Endothelial cell of umbilical vein (primary cell): ENCODE data around the gene DYRK3. TPM values are rescaled to one million over a fixed set of nuclear protein-coding genes. Genes with fewer than 3 reads are reported as not detected.

ENCODE experiments used
- BruUV-seq: library from RNA; stranded (reverse); fragments of 400-500 nt; replicated peaks from 2 replicates; lab custom pipeline; 2021; lab: Mats Ljungman, UMichigan
- CTCF ChIA-PET: fragments of 300-600, 350-600 bp; sonication (Branson Sonifier 250); formaldehyde crosslinking; loops from one replicate; lab custom pipeline; 2021; ENCODE audit warnings: antibody characterized with exemption, inconsistent platforms; lab: Charles Lee
- POLR2A ChIA-PET: fragments of 300-600, 350-600 bp; sonication (Branson Sonifier 250); formaldehyde crosslinking; loops from one replicate; lab custom pipeline; 2021; ENCODE audit warnings: antibody characterized with exemption, inconsistent platforms; lab: Charles Lee
- DNase-seq: peaks from one replicate; pipeline ENCODE4 v3.0.0-alpha.2; 2011; ENCODE audit warnings: low read depth, low spot score
- FAIRE-seq: peaks from 2 replicates; lab custom pipeline; 2011; peaks lifted over from hg19 to GRCh38; lab: Jason Lieb, UNC
- H2AFZ ChIP-seq: 2 replicates; pipeline ENCODE4 v1.6.0; 2012; ENCODE audit warnings: low read depth, low read length, control low read depth, inconsistent platforms
- H3K27ac ChIP-seq: 2 replicates; pipeline ENCODE4 v1.5.1; 2011; ENCODE audit warnings: low read depth, mild to moderate bottlenecking, control low read depth, low read length, moderate library complexity; ENCODE audit not compliant: insufficient read depth
- H3K27me3 ChIP-seq, 2 experiments: 2 replicates each; pipeline versions ENCODE4 v1.6.0 to v1.6.1; 2011; ENCODE audit warnings: low read length in 2 of 2, mixed read lengths in 1 of 2; ENCODE audit not compliant: control insufficient read depth in 2 of 2, insufficient read depth in 2 of 2
- H3K36me3 ChIP-seq, 2 experiments: 2 replicates in 1 of 2; 3 replicates in 1 of 2; pipeline ENCODE4 v1.5.1; 2011; ENCODE audit warnings: low read length in 2 of 2, mild to moderate bottlenecking in 1 of 2, moderate library complexity in 1 of 2; ENCODE audit not compliant: control insufficient read depth in 2 of 2, insufficient read depth in 2 of 2; ENCODE audit errors: extremely low read depth in 1 of 2
- H3K4me1 ChIP-seq: 3 replicates; pipeline ENCODE4 v1.5.1; 2011; ENCODE audit warnings: mild to moderate bottlenecking, low read length; ENCODE audit not compliant: control insufficient read depth, insufficient read depth; ENCODE audit errors: extremely low read depth
- H3K4me2 ChIP-seq: 2 replicates; pipeline ENCODE4 v1.6.1; 2011; ENCODE audit warnings: low read length, control low read depth, mixed read lengths; ENCODE audit not compliant: insufficient read depth
- H3K4me3 ChIP-seq, 3 experiments: fragments of 200-600 bp in 1 of 3; sonication (generic), shearing (Covaris generic) in 1 of 3; replicated peaks in 1 of 3; 2 replicates each; pipeline ENCODE4 v1.5.1; 2011 to 2016; ENCODE audit warnings: control low read depth in 3 of 3, low read length in 3 of 3, mild to moderate bottlenecking in 2 of 3, inconsistent platforms in 1 of 3, low read depth in 1 of 3, moderate library complexity in 1 of 3; ENCODE audit not compliant: insufficient read depth in 1 of 3
- H3K79me2 ChIP-seq: 2 replicates; pipeline ENCODE4 v1.6.0; 2012; ENCODE audit warnings: low read length, inconsistent platforms; ENCODE audit not compliant: control insufficient read depth, insufficient read depth
- H3K9ac ChIP-seq: replicated peaks from 2 replicates; pipeline ENCODE3; 2011; ENCODE audit warnings: low read length, control low read depth; ENCODE audit not compliant: insufficient read depth; ENCODE audit errors: extremely low read depth
- H3K9me1 ChIP-seq: replicated peaks from 3 replicates; pipeline ENCODE4 v1.6.0; 2011; ENCODE audit warnings: mild to moderate bottlenecking, low read length; ENCODE audit not compliant: control insufficient read depth, insufficient read depth; ENCODE audit errors: extremely low read depth
- H3K9me3 ChIP-seq: replicated peaks from 2 replicates; pipeline ENCODE4 v1.5.1; 2012; ENCODE audit warnings: low read length, inconsistent platforms; ENCODE audit not compliant: control insufficient read depth, insufficient read depth
- H4K20me1 ChIP-seq: replicated peaks from 2 replicates; pipeline ENCODE3; 2011; ENCODE audit warnings: mild to moderate bottlenecking, low read length; ENCODE audit not compliant: control insufficient read depth, insufficient read depth; ENCODE audit errors: extremely low read depth
- FOS ChIP-seq: IDR thresholded peaks from 2 replicates; pipeline ENCODE4 v1.6.1; 2011; ENCODE audit warnings: mild to moderate bottlenecking, low read length, moderate library complexity, borderline replicate concordance; ENCODE audit not compliant: insufficient read depth
- JUN ChIP-seq: IDR thresholded peaks from 2 replicates; pipeline ENCODE4 v1.6.1; 2011; ENCODE audit warnings: borderline replicate concordance, low read depth; ENCODE audit not compliant: insufficient read length, insufficient read depth
- dilution Hi-C: fragments of 300-500 bp; cut with MboI; formaldehyde crosslinking; loops from one replicate; pipeline ENCODE4 v1.15.0; 2019; ENCODE audit warnings: low sequenced_read_pairs; ENCODE audit not compliant: extremely low pct_ligation_motif_present
- intact Hi-C: fragments of 100-400 bp; cut with micrococcal nuclease; formaldehyde crosslinking; loops from one replicate; pipeline ENCODE4 v1.10.0; 2022
- polyA plus RNA-seq, 4 experiments: library from polyadenylated mRNA; depleted of rRNA in 3 of 4; stranded (reverse) in 3 of 4; unstranded in 1 of 4; fragments of >200 nt; gene quantifications; 2 replicates each; pipeline versions ENCODE4 v1.2.1 to v1.2.3, GENCODE V29; 2011 to 2012; ENCODE audit warnings: missing spikeins in 1 of 4
- total RNA-seq: library from RNA; stranded (reverse); gene quantifications from 2 replicates; pipeline ENCODE4 v1.2.3, GENCODE V29; 2021
- TF ChIP-seq, protein P1 (sequence below): IDR thresholded peaks from 2 replicates; pipeline ENCODE4 v1.6.1; 2011; ENCODE audit not compliant: insufficient read depth, insufficient read length

The DYRK3 gene
- total and polyA plus RNA-seq, 2 donors (not counting 3 experiments of a cell fraction or from before 2014, with no cell fraction given) = 3.4 to 7.4 TPM

DNA sequence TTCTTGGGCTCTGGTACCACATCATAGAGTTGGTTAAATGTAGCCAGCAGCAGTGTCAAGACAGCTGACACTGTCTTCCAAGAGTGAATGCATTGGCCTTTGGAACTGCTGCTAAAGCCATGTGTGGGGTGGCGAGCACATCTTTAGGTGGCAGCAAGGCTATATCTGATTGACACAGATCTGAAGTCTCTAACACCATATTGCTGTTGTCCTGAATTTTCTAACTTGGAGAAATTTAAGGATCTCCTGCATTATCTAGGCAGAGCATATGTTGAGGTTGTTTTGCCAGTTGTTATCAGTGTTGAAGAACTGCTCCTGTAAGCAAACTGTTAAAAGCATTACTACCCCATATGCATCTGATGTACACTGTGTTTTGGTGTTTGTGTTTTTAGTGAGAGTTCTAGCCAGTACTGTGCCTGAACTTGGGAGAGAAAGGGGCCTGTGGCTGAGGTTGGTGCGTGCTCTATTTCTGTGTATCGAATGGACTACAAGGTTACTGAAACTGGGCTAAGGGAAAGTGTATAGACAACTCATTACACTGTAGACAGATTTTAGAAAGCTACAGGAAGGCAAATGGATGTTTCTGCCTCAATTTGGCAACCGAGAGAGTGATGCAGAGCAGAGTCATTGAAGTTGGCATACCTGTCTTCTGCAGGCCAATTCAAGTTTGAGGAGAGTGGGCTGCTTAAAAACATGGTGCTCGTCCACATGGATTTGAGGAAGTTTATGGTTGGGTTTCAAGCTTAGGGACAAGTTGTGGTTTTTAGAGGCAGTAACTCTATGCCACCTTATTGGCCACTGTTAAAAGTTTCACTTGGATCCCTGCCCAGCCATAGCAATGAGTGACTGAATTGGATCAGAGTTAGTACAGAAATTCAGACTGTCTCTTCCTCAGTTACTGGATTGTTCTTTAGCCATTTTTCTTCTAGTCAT is 16.9 kb downstream of the DYRK3 start:
- no peak overlapping the region for H3K9ac ChIP-seq
- no peak overlapping the region for H3K4me2 ChIP-seq
- peaks cover 6 to 7% of the 10 kb centered on the region in 2 experiments for H3K36me3 ChIP-seq
- no peaks in the 10 kb centered on the region for H3K79me2 ChIP-seq
- intact Hi-C loops (no loop called here), dilution Hi-C loops (no loop called here)
- H4K20me1 ChIP-seq = no peaks in the 10 kb centered on the region
- H3K27ac ChIP-seq = no peak overlapping the region
- ChIA-PET CTCF (interaction anchor here (1.7 to 6.6 kb wide), 4 partner anchors 6 to 25 kb away, joined by 4 to 52 read pairs (median 24); no protein-coding TSS in a partner anchor), POLR2A (no interaction called here)
- TF ChIP-seq, protein P1, sequence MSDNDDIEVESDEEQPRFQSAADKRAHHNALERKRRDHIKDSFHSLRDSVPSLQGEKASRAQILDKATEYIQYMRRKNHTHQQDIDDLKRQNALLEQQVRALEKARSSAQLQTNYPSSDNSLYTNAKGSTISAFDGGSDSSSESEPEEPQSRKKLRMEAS = no peak
- no peak for TF ChIP-seq JUN
- TF ChIP-seq FOS = no peak
- no peak for FAIRE-seq
- no peaks in the 10 kb centered on the region for H3K9me3 ChIP-seq
- H2AFZ ChIP-seq = no peak overlapping the region
- H3K4me3 ChIP-seq = no peak overlapping the region
- H3K4me1 ChIP-seq = no peaks in the 10 kb centered on the region
- no TSS peak for BruUV-seq
- no peak for DNase-seq
- no peaks in the 10 kb centered on the region for H3K9me1 ChIP-seq
- H3K27me3 ChIP-seq = peaks cover 2 to 5% of the 10 kb centered on the region in 2 experiments

DNA sequence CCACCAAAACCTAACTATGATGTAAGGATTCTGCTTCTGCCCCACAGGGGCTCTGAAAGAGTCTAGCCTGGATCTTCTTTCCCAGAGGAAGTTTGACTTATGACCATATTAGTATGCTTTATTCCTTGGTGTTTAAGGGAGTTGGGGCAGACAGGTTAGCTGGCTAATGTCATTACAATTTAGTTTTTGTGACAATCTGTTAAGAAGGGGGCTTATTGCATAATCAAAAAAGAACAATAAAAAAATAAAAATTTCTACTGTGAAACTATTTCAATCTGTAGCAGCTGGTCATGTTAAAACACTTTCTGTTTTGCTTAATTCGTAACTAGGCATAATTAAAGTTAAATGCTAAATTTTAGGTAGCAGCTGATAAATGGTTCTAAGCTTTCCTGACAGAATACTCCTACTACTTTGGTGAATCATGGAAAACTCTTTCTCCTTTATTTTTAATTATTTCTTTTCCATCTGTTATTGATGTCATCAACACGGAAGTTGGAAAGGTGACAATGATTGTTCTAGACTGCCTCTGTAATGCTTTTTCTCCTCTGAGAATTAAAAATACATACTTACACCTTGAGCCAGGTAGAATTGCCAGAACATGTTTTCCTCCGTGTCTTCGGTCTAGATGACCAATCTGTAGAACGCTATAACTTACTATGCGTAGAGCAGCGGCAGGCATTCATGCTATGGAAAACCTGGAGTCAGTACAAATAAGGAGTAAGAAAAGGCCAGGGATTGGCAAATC is 18.6 kb downstream of the DYRK3 start:
- H3K4me2 ChIP-seq = no peak overlapping the region
- no peaks in the 10 kb centered on the region for H3K9me1 ChIP-seq
- H2AFZ ChIP-seq = no peak overlapping the region
- intact Hi-C loops = no loop called here
- H3K27me3 ChIP-seq = peaks cover 11 to 19% of the 10 kb centered on the region in 2 experiments
- BruUV-seq = no TSS peak
- dilution Hi-C loops = no loop called here
- POLR2A ChIA-PET = no interaction called here
- peak; percentile 21 for FAIRE-seq
- H3K4me3 ChIP-seq = no peak overlapping the region
- no peaks in the 10 kb centered on the region for H4K20me1 ChIP-seq
- CTCF ChIA-PET = interaction anchor here (0.5 to 4.0 kb wide), 2 partner anchors 10 to 1289 kb away, joined by 3 to 34 read pairs; no protein-coding TSS in a partner anchor
- H3K36me3 ChIP-seq = peaks cover 0 to 2% of the 10 kb centered on the region in 2 experiments
- H3K9me3 ChIP-seq = no peaks in the 10 kb centered on the region
- no peak overlapping the region for H3K27ac ChIP-seq
- no peaks in the 10 kb centered on the region for H3K4me1 ChIP-seq
- H3K79me2 ChIP-seq = no peaks in the 10 kb centered on the region
- TF ChIP-seq FOS = no peak
- DNase-seq = no peak
- no peak overlapping the region for H3K9ac ChIP-seq
